ENCODE results near the gene LY9. TPM values are rescaled to one million over a fixed set of nuclear protein-coding genes. Genes with fewer than 3 reads are reported as not detected.

The LY9 gene
- total RNA-seq, 2 donors from 2014 or later = 7.6 to 19.0 TPM

DNA sequence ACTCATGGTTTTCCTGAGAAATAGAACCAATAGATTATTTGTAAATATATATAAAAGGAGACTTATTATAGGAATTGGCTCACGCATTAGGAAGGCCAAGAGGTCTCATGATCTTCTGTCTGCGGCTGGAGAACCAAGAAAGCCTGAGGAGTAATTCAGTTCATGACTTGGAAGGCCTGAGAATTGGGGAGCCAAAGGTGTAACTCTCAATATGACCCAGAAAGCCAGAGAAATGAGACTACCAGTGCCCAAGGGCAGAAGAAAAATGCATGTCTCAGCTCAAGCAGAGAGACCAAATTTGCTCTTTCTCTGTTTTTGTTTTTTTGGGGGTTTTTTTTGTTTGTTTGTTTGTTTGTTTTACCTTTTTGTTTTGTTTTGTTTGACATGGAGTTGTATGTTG lies 37.5 kb upstream of the LY9 start:
- DNase-seq (no peak), ATAC-seq (replicated peaks in 1 of 2) (no peak)
- Mint-ChIP-seq H3K4me3 (no peak overlapping the region), H3K4me1 (ENCODE audit: low read depth) (peaks cover 39% of the 10 kb centered on the region), H3K9me3 (peaks cover 6 to 7% of the 10 kb centered on the region in 2 donors), H3K27ac (no peak overlapping the region), H3K36me3 (ENCODE audit: insufficient read depth in 2 of 2) (peaks cover 6 to 9% of the 10 kb centered on the region in 2 donors), H3K27me3 (ENCODE audit: low read depth) (no peaks in the 10 kb centered on the region)

DNA sequence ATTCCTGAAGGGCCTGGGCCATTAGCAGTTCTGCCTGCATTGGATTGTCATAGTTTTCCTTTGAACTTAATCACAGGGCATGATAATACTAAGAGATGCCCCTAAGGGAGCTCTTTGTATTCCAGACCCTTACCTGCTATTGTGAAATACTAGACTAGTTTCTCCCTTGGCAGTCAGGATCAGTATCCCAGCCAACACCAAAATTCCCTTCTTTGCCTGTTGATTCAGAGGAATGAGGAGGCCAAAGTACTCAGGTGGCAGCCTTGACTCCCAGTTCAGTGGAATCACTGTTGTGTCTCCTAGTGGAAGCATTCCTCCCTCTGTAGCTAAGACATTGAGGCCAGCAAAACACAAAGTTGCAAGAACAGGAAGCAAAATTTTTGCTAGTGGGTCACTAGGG lies 36.2 kb upstream of the LY9 start:
- Mint-ChIP-seq H3K4me3 (no peak overlapping the region), H3K36me3 (ENCODE audit: insufficient read depth in 2 of 2) (peaks cover 6 to 9% of the 10 kb centered on the region in 2 donors), H3K27me3 (ENCODE audit: low read depth) (no peaks in the 10 kb centered on the region), H3K27ac (no peak overlapping the region), H3K4me1 (ENCODE audit: low read depth) (peaks cover 34% of the 10 kb centered on the region), H3K9me3 (peaks cover 6 to 7% of the 10 kb centered on the region in 2 donors)
- ATAC-seq (replicated peaks in 1 of 2) = no peak
- DNase-seq = no peak

DNA sequence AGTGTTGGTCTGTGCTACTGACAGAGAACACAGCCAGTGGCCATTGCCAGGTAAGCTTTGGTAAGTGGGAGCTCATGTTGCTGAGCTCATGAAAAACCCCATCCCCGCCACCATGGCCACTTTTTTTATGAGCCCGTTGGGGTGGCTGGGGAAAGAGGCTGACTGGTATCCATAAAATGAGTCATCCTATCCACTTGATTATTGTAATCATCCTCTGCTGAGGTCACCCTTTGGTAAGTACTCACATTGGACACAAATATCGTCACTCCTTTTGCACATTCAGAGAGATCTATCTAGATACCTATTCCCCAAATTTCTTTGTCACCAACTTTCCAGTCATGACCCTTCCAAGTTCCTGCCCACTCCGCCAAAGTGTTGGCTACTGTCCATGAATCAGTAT lies 34.9 kb upstream of the LY9 start:
- H3K4me3 Mint-ChIP-seq = no peak overlapping the region
- ATAC-seq (replicated peaks in 1 of 2) (peak; percentile 28 to 31), DNase-seq (no peak)
- peaks cover 30% of the 10 kb centered on the region for H3K4me1 Mint-ChIP-seq (ENCODE audit: low read depth)
- peaks cover 9 to 10% of the 10 kb centered on the region in 2 donors for H3K36me3 Mint-ChIP-seq (ENCODE audit: insufficient read depth in 2 of 2)
- peaks cover 6 to 7% of the 10 kb centered on the region in 2 donors for H3K9me3 Mint-ChIP-seq
- H3K27me3 Mint-ChIP-seq (ENCODE audit: low read depth) = no peaks in the 10 kb centered on the region
- H3K27ac Mint-ChIP-seq = no peak overlapping the region

DNA sequence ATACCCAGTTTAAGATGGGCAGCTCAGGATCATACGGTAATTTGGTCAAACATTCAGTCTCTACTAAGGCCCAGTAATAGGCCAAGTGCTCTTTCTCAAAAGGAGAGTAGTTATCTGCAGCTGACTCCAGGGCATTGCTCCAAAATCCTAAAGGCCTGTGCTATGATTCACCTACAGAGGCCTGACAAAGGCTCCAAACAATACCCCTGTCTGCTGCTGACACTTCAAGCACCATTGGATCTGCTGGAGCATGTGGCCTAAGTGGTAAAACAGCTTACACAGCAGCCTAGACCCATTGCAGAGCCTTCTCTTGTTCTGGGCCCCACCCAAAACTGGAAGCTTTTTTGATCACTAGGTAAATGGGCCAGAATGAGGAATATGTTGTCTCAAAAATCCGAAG lies 34.1 kb upstream of the LY9 start:
- Mint-ChIP-seq H3K4me1 (ENCODE audit: low read depth) (peaks cover 29% of the 10 kb centered on the region), H3K36me3 (ENCODE audit: insufficient read depth in 2 of 2) (peaks cover 7 to 10% of the 10 kb centered on the region in 2 donors), H3K27me3 (ENCODE audit: low read depth) (no peaks in the 10 kb centered on the region), H3K9me3 (peaks cover 4 to 5% of the 10 kb centered on the region in 2 donors), H3K4me3 (no peak overlapping the region), H3K27ac (no peak overlapping the region)
- ATAC-seq (replicated peaks in 1 of 2) (no peak), DNase-seq (no peak)

DNA sequence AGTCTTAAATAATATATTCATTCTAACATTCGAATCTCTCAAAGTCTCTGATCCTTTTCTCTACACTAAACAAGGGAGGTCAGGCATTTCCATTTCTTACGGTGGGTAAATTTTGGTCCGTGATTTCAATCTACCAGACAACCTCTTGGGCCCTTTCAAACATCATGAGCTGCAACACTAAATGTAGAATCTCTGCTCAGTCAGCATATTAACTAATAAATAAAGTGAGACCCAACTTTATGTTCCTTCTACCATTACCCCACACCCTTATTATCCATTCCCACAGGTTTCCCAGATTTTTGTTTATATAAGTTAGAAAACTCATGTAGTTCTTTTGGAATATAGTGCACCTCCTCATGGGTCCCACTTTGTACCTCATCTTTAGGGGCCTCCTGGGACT lies 32.0 kb upstream of the LY9 start:
- peaks cover 2 to 3% of the 10 kb centered on the region in 2 donors for H3K9me3 Mint-ChIP-seq
- ATAC-seq (replicated peaks in 1 of 2) (no peak), DNase-seq (no peak)
- no peak overlapping the region for H3K27ac Mint-ChIP-seq
- H3K36me3 Mint-ChIP-seq (ENCODE audit: insufficient read depth in 2 of 2) = peaks cover 4 to 7% of the 10 kb centered on the region in 2 donors
- no peaks in the 10 kb centered on the region for H3K27me3 Mint-ChIP-seq (ENCODE audit: low read depth)
- peaks cover 32% of the 10 kb centered on the region for H3K4me1 Mint-ChIP-seq (ENCODE audit: low read depth)
- H3K4me3 Mint-ChIP-seq = no peak overlapping the region

DNA sequence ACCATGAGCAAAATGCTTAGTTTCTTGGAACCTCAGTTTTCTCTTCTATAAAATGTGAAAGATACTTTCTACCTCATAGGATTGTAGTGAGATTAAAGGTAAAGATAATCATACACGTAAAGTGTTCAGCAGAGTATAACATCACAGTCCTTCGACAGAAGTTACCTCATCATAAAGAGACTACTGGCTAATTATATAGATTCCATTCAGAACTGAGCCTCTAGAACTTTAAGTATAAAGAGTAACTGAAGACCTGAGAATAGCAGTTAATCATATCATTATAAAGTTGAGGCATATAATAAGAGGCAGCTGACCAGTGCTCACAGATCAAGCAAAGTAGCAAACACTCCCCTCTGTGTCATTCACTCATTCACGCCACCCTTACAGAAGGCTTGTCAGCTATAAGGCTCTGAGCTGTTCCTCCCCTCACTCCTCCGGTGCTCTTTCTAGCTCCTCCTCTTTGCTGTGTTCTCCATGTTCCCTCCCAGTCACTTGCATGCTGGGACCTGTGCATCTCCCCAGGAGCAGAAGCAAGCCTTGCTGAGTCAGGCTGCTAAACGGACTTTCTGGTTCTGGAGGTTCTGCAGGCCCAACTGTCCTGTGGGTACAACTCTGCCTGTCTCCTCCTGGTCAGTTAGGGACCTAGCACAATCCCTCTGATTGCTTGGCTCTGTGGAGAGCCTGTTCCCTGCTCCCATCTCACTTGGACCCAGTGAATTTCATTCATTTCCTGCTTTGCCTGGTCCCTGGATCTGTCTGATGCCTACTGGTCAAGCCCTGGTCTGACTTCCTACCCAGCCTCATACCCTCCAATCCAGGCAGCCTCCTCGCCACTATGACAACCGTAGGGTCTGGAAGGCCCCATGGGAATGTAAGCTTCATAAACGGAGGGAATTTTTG lies 28.3 kb upstream of the LY9 start:
- no peaks in the 10 kb centered on the region for H3K27me3 Mint-ChIP-seq (ENCODE audit: low read depth)
- H3K4me1 Mint-ChIP-seq (ENCODE audit: low read depth) = peaks cover 45% of the 10 kb centered on the region

DNA sequence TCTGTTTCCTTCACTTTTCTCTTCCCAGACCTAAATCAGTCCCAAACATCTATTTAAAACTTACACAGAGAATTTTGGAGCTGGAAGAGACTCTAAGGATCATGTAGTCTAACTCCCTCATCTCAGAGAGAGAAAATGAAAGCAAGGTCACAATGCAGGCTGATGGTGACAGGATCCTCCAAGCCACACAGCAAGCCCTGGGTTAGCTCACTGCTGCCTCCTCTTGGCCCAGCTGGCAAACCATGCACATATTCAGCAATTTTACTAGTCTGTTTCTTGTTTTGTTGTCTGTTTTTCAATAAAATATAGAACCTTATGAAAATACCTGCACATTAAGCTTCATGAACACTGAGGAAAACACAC lies 27.7 kb upstream of the LY9 start:
- peak; percentile 79 to 85 for ATAC-seq (replicated peaks in 1 of 2)
- H3K36me3 Mint-ChIP-seq (ENCODE audit: insufficient read depth in 2 of 2) = peaks cover 2 to 12% of the 10 kb centered on the region in 2 donors
- H3K27ac Mint-ChIP-seq = peak overlapping the region; percentile 99
- H3K27me3 Mint-ChIP-seq (ENCODE audit: low read depth) = no peaks in the 10 kb centered on the region
- peaks cover 0 to 4% of the 10 kb centered on the region in 2 donors for H3K9me3 Mint-ChIP-seq
- peaks cover 51% of the 10 kb centered on the region for H3K4me1 Mint-ChIP-seq (ENCODE audit: low read depth)
- peak overlapping the region; percentile 82 to 96 for H3K4me3 Mint-ChIP-seq
- peak; percentile 84 to 87 for DNase-seq

More for the DNA sequence above, 28.3 kb upstream of the LY9 start:
- peak overlapping the region; percentile 82 to 96 for H3K4me3 Mint-ChIP-seq
- peak; percentile 80 to 82 for ATAC-seq (replicated peaks in 1 of 2)
- H3K36me3 Mint-ChIP-seq (ENCODE audit: insufficient read depth in 2 of 2) = peaks cover 2 to 12% of the 10 kb centered on the region in 2 donors
- H3K27ac Mint-ChIP-seq = peak overlapping the region; percentile 99
- H3K9me3 Mint-ChIP-seq = peaks cover 0 to 4% of the 10 kb centered on the region in 2 donors
- DNase-seq = peak; percentile 60 to 64

DNA sequence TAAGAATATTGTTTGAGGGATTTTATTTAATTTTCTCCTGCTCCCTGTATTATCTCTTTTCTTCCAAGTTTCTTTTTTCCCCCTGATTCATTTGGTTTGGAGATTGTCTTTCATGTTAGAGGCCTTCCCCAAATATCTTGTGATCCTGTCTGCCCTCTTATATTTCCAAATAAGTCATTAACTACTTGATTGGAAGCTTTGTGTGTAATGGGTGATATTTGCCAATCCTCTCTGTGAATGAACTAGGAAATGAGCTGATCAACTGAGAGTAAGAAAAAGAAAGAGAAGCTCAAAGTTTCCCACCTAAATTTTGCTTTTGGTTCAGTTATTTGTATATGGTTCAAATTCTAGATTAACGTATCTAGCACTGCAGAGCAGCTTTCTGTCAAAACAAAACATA lies 23.6 kb upstream of the LY9 start:
- Mint-ChIP-seq H3K36me3 (ENCODE audit: insufficient read depth in 2 of 2) (peaks cover 0 to 4% of the 10 kb centered on the region in 2 donors), H3K27ac (peak overlapping the region; percentile 47), H3K4me3 (no peak overlapping the region), H3K4me1 (ENCODE audit: low read depth) (peaks cover 74% of the 10 kb centered on the region), H3K27me3 (ENCODE audit: low read depth) (no peaks in the 10 kb centered on the region), H3K9me3 (peaks cover 0 to 2% of the 10 kb centered on the region in 2 donors)
- DNase-seq (no peak), ATAC-seq (replicated peaks in 1 of 2) (no peak)

DNA sequence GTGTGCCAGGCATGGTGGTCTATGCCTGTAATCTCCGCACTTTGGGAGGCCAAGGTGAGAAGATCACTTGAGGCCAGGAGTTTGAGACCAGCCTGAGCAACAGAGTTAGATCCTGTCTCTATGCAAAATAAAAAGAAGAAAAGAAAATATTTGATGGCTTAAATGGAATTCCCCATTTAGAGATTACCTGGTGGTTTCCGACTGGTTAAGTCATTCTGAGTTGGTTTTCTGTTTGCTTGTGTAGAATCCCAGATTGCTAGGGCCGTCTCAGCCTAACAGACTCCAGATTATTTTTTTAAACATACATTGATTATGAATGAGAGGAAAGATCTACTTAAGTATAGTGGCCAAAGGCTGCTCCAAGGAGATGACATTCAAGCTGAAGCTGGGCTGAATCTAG lies 22.9 kb upstream of the LY9 start:
- peaks cover 71% of the 10 kb centered on the region for H3K4me1 Mint-ChIP-seq (ENCODE audit: low read depth)
- H3K36me3 Mint-ChIP-seq (ENCODE audit: insufficient read depth in 2 of 2) = peaks cover 0 to 4% of the 10 kb centered on the region in 2 donors

DNA sequence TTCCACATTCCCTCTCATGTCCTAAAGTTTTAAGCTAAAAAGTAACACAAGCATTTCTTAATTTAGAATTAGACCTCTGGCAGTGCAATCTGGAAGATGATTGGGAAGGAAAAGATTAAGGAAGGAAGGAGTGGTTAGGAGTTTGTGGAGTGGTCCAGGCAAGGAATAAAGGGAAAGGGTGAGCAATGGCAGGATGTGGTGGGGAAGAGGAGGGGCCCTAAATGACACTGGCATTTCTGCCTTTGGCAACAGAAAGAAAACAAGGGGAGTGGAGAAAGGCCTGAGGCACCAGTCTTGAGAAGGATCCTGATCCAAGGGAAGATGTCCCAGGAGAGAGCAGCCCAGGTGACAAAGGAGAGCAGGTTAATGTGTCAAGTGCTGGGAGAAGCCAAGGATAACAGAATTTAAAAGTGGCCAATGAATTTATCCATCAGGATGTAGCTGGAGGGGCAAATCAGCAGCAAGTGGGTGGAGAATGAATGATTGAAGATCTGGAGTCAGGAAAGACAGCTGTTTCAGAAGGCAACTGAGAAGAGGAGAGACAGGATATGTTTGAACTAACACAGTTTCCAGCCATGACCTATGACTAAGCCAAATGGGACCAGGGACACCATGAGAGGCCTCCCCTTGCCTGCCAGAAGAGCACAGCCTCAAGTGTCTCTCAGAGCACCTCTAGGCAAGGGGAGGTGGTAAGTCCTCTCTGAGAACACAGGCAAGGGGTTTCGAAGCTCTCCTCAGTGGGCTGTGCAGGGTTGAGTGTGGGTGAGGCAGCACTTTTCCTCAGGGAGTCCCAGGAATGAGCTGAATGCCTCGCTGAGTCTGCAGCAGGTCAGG lies 20.9 kb upstream of the LY9 start:
- ATAC-seq (replicated peaks in 1 of 2) = peak; percentile 72 to 73
- DNase-seq = no peak
- peaks cover 0 to 2% of the 10 kb centered on the region in 2 donors for H3K9me3 Mint-ChIP-seq
- H3K27ac Mint-ChIP-seq = no peak overlapping the region
- H3K36me3 Mint-ChIP-seq (ENCODE audit: insufficient read depth in 2 of 2) = peaks cover 0 to 4% of the 10 kb centered on the region in 2 donors
- H3K4me1 Mint-ChIP-seq (ENCODE audit: low read depth) = peaks cover 65% of the 10 kb centered on the region
- no peaks in the 10 kb centered on the region for H3K27me3 Mint-ChIP-seq (ENCODE audit: low read depth)
- peak overlapping the region; percentile 15 to 36 for H3K4me3 Mint-ChIP-seq

More for the DNA sequence above, 22.9 kb upstream of the LY9 start:
- DNase-seq (no peak), ATAC-seq (replicated peaks in 1 of 2) (no peak)
- H3K27me3 Mint-ChIP-seq (ENCODE audit: low read depth) = no peaks in the 10 kb centered on the region
- H3K27ac Mint-ChIP-seq = no peak overlapping the region
- peaks cover 0 to 2% of the 10 kb centered on the region in 2 donors for H3K9me3 Mint-ChIP-seq
- H3K4me3 Mint-ChIP-seq = peak overlapping the region; percentile 24 to 45

DNA sequence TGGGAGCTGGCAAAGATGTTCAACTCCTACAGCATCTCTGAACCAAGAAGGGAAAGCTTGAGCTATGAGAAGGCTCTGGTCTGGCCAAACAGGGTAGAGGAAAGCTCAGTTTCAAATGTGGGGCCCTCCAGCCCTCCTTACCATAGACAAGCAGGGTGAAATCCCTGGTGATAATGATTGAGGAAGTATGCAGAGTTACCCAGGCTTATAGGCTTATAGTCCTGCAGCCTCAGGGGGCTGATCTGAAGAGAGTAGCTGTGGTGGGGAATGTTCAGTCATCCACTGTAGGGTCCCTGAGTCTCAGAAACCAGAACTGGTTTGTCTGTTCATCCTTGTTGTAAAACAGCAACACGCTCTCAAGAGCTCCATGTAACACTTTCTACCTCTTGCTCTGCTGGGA lies 19.8 kb upstream of the LY9 start:
- Mint-ChIP-seq H3K36me3 (ENCODE audit: insufficient read depth in 2 of 2) (peaks cover 0 to 4% of the 10 kb centered on the region in 2 donors), H3K4me1 (ENCODE audit: low read depth) (peaks cover 57% of the 10 kb centered on the region), H3K4me3 (no peak overlapping the region), H3K9me3 (peaks cover 0 to 2% of the 10 kb centered on the region in 2 donors), H3K27me3 (ENCODE audit: low read depth) (no peaks in the 10 kb centered on the region), H3K27ac (no peak overlapping the region)
- DNase-seq (no peak), ATAC-seq (replicated peaks in 1 of 2) (no peak)

DNA sequence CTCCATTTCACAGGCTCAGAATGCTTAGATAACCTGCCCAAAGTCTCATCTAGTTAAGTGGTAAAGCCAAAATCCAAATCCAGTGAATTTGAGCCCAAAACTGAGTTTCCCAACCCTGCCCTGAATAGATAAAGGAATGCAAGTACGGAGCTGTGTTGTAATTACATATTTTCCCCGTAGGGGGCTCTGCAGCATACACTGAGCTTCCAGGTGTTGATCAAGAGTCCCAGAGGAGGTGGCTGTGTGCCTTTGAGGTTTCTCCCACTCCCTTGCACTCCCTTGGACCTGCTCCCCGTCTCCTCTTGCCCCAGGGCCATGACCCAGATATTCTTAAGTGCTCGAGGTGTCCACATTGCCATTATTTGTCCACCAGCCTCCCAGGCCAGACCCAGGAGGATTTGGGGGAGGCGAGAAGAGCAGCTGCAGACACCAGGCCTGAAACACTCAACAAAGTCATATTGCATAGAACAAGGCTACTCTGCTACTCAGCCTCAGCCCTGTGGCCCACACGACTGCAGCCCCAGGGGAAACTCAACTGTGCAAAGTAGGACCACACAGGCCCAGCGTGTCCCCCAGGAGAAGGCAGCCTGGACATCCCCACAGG lies 18.4 kb upstream of the LY9 start:
- Mint-ChIP-seq H3K27ac (no peak overlapping the region), H3K4me3 (no peak overlapping the region), H3K36me3 (ENCODE audit: insufficient read depth in 2 of 2) (no peaks in the 10 kb centered on the region), H3K4me1 (ENCODE audit: low read depth) (peaks cover 64% of the 10 kb centered on the region), H3K9me3 (no peaks in the 10 kb centered on the region), H3K27me3 (ENCODE audit: low read depth) (no peaks in the 10 kb centered on the region)
- peak; percentile 43 to 48 for ATAC-seq (replicated peaks in 1 of 2)
- peak; percentile 55 to 63 for DNase-seq

DNA sequence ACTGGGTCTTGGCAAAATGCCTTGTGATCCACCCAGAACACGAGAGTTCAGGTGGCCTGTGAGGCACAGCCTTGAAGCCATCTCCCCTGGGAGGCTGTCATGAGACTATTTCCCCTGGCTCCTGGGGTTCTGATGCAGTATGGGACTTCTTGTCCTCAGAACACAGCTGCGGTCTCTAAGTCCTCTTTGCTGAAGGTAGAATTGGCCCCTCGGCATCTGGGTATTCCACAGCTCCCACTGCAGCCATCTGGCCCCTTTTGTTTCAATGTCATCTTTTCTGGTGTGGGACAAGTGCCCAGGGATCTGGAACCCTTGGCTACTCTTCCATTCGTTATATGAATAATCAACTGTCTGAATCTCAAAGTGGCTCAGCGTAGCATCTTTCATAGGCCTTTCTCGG lies 17.0 kb upstream of the LY9 start:
- H3K27ac Mint-ChIP-seq = no peak overlapping the region

More for the DNA sequence above, 17.0 kb upstream of the LY9 start:
- Mint-ChIP-seq H3K27me3 (ENCODE audit: low read depth) (no peaks in the 10 kb centered on the region), H3K9me3 (no peaks in the 10 kb centered on the region), H3K36me3 (ENCODE audit: insufficient read depth in 2 of 2) (no peaks in the 10 kb centered on the region), H3K4me3 (no peak overlapping the region), H3K4me1 (ENCODE audit: low read depth) (peaks cover 56% of the 10 kb centered on the region)
- no peak for DNase-seq
- no peak for ATAC-seq (replicated peaks in 1 of 2)
